KOPT-K1 (cell line): Measurements from ENCODE around the gene PAXIP1.

Source experiments
- H3K27ac ChIP-seq: fragments of 200-600 bp; sonication (generic); 2 replicates; pipeline ENCODE4 v1.5.1; 2016; ENCODE audit warnings: antibody characterized with exemption, mild to moderate bottlenecking, low read depth, low read length; ENCODE audit not compliant: poor library complexity, severe bottlenecking
- H3K36me3 ChIP-seq: fragments of 200-600 bp; sonication (generic); 2 replicates; pipeline ENCODE4 v1.5.1; 2017; ENCODE audit warnings: antibody characterized with exemption, mild to moderate bottlenecking, low read length, moderate library complexity; ENCODE audit not compliant: insufficient read depth
- H3K9me3 ChIP-seq: fragments of 200-600 bp; sonication (generic); 2 replicates; pipeline ENCODE4 v1.5.1; 2017; ENCODE audit warnings: antibody characterized with exemption, low read length, mild to moderate bottlenecking; ENCODE audit not compliant: insufficient read depth, poor library complexity, severe bottlenecking

PAXIP1 gene

GRCh38 chr7:154915600-154915999 lies 87.3 kb downstream of the PAXIP1 start:
- Histone ChIP-seq H3K36me3 (no peaks in the 10 kb centered on the region), H3K27ac (no peak overlapping the region), H3K9me3 (peaks cover 9% of the 10 kb centered on the region)

GRCh38 chr7:154914996-154915380 lies 87.9 kb downstream of the PAXIP1 start:
- Histone ChIP-seq H3K9me3 (peaks cover 12% of the 10 kb centered on the region), H3K27ac (no peak overlapping the region), H3K36me3 (no peaks in the 10 kb centered on the region)

- H3K36me3 ChIP-seq, result no peaks in the 10 kb centered on the region
- H3K27ac ChIP-seq, result no peak overlapping the region
- peaks cover 12% of the 10 kb centered on the region for H3K9me3 ChIP-seq
Observed at GRCh38 chr7:154914308-154914995, 88.5 kb downstream of the PAXIP1 start.

GRCh38 chr7:154913638-154914307 lies 89.2 kb downstream of the PAXIP1 start:
- no peak overlapping the region for H3K27ac ChIP-seq
- peaks cover 12% of the 10 kb centered on the region for H3K9me3 ChIP-seq

GRCh38 chr7:154912871-154913637 lies 89.9 kb downstream of the PAXIP1 start:
- no peaks in the 10 kb centered on the region for H3K36me3 ChIP-seq
- peaks cover 12% of the 10 kb centered on the region for H3K9me3 ChIP-seq
- no peak overlapping the region for H3K27ac ChIP-seq

More at GRCh38 chr7:154913638-154914307, 89.2 kb downstream of the PAXIP1 start:
- H3K36me3 ChIP-seq, result no peaks in the 10 kb centered on the region

- H3K36me3 ChIP-seq, result no peaks in the 10 kb centered on the region
- peaks cover 12% of the 10 kb centered on the region for H3K9me3 ChIP-seq
- H3K27ac ChIP-seq, result no peak overlapping the region
Observed at GRCh38 chr7:154911862-154912455, 91.0 kb downstream of the PAXIP1 start.

GRCh38 chr7:154911411-154911810 lies 91.5 kb downstream of the PAXIP1 start:
- Histone ChIP-seq H3K36me3 (no peaks in the 10 kb centered on the region), H3K27ac (no peak overlapping the region), H3K9me3 (peaks cover 12% of the 10 kb centered on the region)

GRCh38 chr7:154910977-154911376 lies 91.9 kb downstream of the PAXIP1 start:
- Histone ChIP-seq H3K36me3 (no peaks in the 10 kb centered on the region), H3K9me3 (peaks cover 12% of the 10 kb centered on the region), H3K27ac (no peak overlapping the region)

GRCh38 chr7:154910125-154910524 lies 92.8 kb downstream of the PAXIP1 start:
- Histone ChIP-seq H3K27ac (no peak overlapping the region), H3K9me3 (peaks cover 12% of the 10 kb centered on the region), H3K36me3 (no peaks in the 10 kb centered on the region)

GRCh38 chr7:154909241-154910105 lies 93.5 kb downstream of the PAXIP1 start:
- no peaks in the 10 kb centered on the region for H3K36me3 ChIP-seq
- H3K27ac ChIP-seq, result no peak overlapping the region
- peaks cover 12% of the 10 kb centered on the region for H3K9me3 ChIP-seq

- peak overlapping the region; percentile 71 for H3K27ac ChIP-seq
- peaks cover 12% of the 10 kb centered on the region for H3K9me3 ChIP-seq
- no peaks in the 10 kb centered on the region for H3K36me3 ChIP-seq
Observed at GRCh38 chr7:154907651-154908620, 95.0 kb downstream of the PAXIP1 start.

- peaks cover 12% of the 10 kb centered on the region for H3K9me3 ChIP-seq
Observed at GRCh38 chr7:154906736-154907355, 96.1 kb downstream of the PAXIP1 start.

GRCh38 chr7:154906201-154906600 lies 96.7 kb downstream of the PAXIP1 start:
- H3K9me3 ChIP-seq, result peaks cover 9% of the 10 kb centered on the region
- no peaks in the 10 kb centered on the region for H3K36me3 ChIP-seq
- no peak overlapping the region for H3K27ac ChIP-seq

More at GRCh38 chr7:154906736-154907355, 96.1 kb downstream of the PAXIP1 start:
- Histone ChIP-seq H3K36me3 (no peaks in the 10 kb centered on the region), H3K27ac (no peak overlapping the region)
